Inferior parietal cortex (tissue), 1 donor: Measurements from ENCODE around the gene CPO.
"Not testable (repeated sequence)": the region's sequence is repeated elsewhere in the genome, so short reads cannot be mapped to it uniquely, and the experiment has no call there.

Source experiments
- DNase-seq: peaks from one replicate; pipeline ENCODE4 v3.0.0-alpha.2; 2016; ENCODE audit errors: extremely low spot score

Gene CPO, protein sequence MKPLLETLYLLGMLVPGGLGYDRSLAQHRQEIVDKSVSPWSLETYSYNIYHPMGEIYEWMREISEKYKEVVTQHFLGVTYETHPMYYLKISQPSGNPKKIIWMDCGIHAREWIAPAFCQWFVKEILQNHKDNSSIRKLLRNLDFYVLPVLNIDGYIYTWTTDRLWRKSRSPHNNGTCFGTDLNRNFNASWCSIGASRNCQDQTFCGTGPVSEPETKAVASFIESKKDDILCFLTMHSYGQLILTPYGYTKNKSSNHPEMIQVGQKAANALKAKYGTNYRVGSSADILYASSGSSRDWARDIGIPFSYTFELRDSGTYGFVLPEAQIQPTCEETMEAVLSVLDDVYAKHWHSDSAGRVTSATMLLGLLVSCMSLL

DNA sequence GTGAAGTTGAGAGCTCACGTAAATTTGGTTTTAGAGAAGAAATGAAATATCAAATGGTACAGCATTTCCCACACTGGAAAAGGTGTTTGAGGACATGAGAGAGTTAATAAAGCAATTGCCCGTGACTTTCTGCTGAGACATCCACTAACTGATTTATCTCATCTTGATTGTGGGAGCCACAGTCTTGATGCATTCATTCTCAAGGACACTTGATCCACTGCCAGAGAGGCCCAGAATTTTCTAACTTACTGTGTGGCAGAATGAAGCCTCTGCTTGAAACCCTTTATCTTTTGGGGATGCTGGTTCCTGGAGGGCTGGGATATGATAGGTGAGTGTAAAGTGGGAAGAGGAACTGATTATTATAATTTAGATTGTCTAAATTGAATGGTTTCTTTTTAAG lies at the start of gene CPO:
CPO (plus strand) TSS at position 179 of the 400 bp plus-strand sequence; CDS start at position 261, 82 bp downstream.
- no peak for DNase-seq

DNA sequence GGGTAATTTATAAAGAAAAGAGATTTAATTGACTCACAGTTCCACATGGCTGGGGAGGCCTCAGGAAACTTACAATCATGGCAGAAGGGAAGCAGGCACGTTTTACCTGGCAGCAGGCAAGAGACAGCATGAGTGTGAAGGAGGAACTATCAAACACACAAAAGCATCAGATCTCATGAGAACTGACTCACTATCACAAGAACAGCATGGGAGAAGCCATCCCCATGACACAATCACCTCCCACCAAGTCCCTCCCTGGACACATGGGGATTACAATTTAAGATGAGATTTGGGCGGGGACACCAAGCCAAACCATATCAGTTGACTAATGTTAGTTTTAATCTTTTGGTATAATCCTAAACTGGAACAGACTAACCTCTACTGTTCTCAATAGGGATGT lies 49.1 kb upstream of the CPO start:
- no peak for DNase-seq

DNA sequence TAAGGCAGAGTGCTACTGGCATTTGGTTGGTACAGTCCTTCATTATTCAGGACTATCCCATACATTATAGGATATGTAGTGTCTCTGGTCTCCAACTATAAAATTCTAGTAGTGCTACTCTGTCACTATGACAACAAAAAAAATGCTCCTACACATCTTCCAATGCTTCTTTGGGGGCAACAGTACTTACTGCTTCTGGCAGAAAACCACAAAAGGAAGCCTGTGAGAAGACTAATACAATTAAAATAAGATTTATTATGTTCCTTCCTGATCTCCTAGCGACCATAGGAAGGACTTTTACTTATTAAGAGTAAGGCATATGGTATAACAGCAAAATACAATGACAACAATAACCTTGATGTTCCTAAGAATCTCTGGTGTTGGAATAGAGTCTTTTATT lies 48.4 kb upstream of the CPO start:
- DNase-seq = no peak

DNA sequence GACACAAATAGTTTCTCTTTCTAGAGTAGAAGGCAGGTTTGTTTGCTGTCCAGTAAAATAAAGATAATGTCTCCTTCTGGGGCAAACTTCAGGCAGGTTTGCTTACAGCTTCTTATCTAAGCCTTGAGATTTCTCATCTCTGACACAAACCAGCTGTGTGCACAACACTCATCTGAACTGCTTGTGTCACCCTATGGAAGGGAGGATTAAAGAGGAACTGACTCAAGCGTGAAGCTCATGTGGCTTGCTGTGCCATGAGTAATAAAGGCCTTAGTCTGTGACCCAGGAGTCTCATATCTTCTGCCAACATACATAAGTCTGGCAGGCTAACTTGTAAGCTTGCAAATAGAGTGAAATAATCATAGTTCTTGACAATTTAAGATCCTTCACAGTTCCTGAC lies 24.2 kb upstream of the CPO start:
- DNase-seq = no peak

DNA sequence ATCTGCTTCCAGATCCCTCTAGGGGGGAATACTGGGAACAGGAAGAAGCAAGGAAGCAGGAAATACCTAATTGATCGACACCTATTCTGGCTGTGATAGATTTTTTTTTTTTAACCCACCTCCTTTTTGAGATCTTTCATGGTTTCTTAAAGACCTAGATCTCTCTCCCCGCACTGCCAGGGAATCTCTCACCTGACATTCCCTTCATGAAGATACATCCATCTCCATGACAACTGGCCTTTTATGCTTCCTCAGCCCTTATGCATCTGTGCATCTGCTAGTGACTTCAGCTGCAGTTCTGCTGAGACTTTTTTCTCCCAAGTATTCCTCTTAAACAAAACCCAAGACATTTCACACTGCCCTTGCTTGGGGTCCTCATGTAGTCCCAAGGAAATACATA lies 21.1 kb upstream of the CPO start:
- no peak for DNase-seq

DNA sequence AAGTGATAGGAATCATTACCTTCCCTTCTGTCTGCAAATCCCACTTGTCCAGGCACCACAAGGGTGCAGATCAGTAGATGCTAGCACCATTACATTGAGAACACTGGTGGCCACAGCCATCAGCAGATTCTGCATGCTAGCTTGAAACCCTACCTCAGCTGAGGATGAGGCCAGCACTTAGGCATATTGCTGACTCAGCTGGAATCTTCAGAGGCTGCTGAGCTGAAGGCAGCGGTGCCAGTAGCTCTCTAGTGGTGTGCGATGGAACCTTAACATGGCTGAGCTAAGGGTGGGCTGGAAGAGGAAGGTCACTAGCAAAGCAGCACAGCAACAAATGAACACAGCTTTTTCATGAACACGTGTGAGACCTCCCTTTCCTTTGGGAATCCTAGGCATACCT lies 19.0 kb upstream of the CPO start:
- no peak for DNase-seq

DNA sequence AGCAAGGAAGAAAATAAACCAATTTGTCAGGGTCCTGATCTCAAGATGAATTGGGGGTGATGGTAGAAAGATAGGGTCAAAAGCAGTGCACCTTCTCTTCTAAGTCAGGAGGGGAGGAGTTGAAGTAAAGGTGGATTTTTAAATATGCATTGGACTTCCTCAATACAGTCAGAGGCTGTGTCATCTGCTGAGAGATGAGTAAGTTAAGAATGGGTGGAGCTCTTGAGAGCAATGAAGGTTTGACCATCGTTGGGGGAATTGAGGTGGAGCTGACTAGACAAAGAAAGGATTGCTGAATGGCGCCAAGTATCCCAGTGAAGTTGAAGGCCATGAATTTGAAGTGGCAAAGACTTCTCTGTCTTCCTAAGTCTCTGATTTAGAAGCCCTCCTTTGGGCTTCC lies 18.4 kb upstream of the CPO start:
- no peak for DNase-seq

DNA sequence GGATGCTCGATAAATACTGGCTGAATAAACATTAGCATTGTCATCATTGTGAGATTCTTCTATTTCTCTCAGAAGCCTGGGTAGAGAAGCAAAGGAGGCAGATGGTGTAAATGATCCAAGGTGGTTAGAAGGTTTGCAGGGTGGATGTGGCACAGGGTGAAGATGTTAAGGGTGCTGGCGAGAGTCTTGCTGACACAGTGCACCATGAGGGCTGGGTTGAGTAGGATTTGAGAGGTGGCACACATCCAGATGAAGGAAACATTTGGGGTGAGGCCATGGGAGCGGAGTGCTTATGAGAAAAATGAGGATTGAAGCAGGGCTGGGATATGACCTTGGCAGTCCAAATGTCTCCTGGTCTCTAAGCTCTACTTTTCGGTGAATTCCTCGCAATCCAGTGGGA lies 17.8 kb upstream of the CPO start:
- DNase-seq = no peak

DNA sequence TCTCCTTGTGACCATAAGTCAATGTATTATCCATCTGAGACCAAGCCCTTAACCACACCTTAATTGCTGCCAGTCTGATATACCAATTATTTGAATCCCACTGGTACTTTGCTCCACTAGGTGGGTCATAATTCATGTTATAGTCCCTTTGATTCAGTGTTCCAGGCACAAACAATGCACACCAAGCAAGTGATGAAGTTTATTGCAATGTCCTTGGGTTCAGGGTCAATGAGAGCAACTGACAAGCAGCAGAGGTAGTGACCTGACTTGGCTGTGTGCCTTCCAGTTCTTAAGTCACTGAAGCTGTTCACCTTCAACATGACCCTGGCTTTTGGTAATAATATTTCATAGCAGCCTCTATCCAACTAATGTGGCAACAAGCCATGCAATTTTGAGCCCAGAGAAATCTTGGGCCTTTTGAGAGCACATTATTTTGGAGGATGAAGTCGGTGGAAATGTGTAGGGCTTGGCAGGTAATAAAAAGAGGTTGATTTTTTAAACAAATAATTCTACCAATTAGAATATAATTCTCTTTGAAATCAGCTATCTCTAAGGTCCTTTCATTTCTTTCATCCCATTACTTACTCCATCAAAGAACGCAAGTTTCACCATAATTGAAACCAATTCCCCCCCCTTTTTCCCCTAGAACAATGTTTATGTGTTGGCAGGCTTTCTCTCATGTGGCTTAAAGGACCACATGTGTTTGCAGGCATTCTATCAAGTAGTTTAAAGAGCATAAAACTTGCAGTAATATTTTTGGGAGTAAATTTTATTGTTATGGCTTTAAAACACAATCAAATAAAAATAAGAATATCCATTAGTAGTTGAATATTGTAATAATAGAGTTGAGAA lies 3.1 kb upstream of the CPO start:
- no peak for DNase-seq

DNA sequence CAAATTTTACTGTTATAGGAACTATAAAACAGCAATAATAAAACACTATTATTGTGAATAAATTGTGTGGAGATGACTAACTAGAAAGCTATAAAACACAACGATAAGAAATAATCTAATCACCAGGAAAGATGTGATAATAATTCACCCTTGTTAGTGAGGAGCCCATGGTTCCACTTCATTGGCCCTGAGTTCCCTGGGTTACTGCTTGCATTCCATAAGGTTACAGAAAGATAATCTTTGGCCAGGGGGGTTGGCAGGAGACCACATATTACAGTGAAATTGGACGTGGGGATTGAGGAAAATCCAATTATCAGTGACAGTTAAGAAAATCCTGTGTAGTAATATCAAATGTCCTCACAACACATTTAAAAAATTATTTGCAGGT lies 2.5 kb upstream of the CPO start:
- no peak for DNase-seq

DNA sequence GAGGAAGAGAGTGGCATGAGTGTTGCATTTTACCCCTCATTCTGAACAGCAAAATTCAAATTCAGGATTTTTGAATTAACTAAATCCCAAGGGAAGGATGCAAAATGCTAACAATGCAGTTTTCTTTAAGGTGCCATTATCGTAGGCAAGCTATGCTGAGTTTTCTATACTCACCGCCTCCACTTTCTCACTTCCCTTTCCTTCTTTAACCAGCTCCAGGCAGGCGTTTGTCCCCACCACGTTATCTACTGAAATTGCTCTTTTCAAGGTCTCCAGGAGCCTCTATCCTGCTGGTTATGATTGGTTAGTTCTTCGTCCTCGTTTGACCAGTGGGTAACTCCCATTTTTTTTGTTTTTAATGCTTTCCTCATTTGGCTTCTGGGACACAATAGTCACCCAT lies 1.8 kb upstream of the CPO start:
- no peak for DNase-seq

DNA sequence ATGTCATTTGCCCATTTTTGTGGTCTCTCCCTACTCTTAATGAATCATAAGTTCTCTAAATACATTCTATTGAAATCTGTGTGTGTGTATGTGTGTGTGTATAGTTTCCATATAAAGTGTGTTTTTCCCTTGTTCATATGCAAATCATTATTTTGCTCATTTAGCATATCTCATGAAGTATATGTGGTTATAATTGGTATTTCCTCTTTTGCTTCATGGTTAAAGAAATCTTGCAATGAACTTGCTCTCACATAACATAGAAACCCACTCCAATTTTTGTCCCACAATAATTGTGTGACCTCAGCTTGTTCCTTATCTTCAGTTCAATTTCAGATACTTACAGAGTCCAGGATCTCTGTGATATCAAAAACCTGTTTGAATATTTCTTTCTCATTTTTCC lies 1.2 kb downstream of the CPO start:
- DNase-seq = no peak

DNA sequence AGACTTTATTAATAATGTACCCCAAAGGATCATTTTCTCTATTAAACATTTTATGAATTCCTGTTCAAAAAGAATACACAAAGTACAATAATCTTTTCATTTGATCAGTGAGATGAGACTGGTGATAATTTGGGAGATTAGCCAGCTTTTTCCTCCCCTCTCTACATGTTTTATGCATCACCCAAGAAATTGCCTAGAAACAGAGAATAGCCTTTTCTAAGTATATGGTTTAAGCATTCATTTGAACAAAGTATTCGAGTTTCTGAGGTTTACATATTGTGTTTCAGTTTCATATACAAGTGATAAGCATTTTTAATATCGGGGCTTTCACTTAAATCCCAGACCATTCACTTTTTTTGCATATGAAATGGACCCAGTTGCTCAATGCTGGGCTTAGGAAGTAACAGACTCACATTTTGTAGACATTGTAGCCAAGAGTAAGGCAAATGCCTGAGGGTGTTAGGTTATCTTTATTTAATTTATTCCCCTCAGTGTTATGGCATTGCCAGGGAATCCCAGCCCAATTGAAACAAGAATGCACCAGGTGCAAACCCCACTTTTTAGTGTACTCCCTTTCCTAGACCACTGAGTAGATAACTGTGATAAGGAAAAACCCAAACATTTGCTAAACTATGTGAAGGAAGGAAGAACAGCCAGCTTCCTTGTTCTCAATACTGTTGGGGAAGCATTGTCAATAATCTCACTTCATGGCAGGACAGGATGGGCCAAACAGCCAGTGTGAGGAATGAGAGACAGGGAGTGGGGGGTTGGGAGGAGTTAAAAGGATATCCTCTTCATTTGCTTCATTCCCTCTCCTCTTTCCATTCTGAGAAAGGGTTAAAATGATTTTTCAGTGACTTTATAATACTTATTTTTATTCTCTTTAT lies 3.5 kb downstream of the CPO start:
- no peak for DNase-seq

DNA sequence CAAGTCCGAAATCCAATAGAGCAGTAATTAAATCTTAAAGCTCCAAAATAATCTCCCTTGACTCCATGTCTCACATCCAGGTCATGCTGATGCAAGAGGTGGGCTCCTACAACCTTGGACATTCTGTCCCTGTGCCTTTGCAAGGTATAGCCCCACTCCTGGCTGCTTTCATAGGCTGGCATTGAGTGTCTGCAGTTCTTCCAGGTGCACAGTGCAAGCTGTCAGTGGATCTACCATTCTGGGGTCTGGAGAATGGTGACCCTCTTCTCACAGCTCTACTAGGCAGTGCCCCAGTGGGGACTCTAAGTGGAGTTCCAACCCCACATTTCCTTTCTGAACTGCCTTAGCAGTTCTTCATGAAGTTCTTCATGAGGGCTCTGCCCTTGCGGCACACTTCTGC lies 14.1 kb downstream of the CPO start:
- DNase-seq = not testable (repeated sequence)

DNA sequence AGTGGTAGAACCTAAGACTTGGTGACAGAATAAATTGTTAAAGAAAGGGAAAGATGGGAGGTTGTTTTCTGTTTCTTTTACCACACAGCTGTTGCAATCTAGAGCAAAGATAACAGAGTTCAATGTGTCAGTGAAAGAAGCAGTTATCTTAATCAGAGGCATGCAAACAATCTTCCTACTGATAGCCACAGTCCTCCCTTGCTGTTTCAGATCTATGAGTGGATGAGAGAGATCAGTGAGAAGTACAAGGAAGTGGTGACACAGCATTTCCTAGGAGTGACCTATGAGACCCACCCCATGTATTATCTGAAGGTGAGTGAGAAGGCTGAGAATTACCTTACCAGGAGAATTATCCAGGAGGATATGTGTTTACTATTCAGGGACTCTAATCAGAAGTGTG lies 15.9 kb downstream of the CPO start:
- no peak for DNase-seq

DNA sequence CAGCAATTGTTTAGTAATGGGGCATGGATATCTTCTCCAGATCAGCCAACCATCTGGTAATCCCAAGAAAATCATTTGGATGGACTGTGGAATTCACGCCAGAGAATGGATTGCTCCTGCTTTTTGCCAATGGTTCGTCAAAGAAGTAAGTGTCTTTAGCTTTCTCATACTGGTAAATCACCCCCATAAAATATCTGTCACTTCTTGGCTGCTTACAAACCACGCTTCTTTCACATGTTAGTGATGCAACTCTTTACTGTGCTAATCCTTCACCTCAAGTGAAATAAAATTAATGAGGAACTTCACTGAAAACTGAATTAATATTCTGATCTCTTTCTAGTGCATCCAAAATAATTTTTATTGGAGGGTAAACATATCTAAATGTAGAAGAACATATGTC lies 18.9 kb downstream of the CPO start:
- no peak for DNase-seq

DNA sequence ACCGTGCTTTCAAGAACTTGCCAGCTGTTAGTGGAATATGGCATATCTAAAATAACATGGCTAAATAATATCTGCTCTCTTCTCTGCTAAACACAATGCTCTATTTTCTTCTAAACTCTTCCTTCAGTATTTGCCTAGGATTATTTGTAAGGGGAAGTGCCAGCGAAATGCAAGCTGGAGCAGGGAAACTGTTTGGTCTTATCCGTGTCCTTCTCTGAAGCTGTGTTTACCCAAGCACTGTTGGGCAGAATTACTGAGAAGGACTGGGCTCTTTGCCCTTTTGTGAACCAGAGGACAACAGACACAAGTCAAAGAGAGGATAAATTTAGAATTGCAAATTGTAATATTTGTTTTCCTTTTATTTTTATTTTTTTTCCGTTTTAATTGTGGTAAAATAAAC lies 23.6 kb downstream of the CPO start:
- peak; percentile 61 for DNase-seq

DNA sequence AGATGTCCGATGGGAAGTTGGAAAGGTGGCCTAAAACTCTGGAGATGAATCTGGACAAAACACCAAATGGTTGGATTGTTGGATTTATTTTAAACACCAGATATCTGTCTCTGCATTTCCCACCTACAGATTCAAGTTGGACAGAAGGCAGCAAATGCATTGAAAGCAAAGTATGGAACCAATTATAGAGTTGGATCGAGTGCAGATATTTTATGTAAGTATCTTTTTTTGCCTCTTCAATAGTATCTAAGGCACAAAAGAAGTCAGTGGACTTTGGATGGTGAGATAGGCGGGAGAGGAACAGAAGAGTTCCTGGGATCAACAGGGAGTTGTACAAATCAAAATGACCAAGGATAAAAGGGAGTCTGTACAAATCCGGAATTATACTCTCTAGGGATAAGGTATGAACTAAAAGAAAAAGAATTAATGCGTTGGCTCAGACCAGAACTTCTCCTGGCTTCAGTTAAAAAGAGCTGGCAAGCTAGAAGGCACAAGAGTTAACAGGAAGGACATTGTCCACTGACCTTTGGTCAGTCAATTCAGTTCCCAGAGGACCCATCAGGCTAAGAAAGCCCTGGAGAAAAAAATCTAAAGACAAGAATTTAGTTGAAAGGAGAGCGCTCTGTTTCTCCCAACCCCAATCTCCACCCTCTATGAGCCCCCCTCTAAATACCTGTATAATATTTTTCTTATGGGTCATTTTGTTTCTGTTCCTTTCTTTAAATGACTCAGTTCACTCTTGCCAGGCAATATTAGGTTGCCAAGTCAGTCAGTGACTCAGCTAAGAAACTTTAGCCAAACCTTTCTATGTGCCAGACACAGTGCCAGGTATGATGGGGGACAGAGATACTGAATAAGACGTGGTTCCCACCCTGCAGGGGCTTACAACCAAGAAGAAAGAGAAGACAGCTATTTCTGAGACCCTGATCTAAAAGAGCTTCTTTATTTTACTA lies 29.1 kb downstream of the CPO start:
- peak; percentile 58 for DNase-seq

DNA sequence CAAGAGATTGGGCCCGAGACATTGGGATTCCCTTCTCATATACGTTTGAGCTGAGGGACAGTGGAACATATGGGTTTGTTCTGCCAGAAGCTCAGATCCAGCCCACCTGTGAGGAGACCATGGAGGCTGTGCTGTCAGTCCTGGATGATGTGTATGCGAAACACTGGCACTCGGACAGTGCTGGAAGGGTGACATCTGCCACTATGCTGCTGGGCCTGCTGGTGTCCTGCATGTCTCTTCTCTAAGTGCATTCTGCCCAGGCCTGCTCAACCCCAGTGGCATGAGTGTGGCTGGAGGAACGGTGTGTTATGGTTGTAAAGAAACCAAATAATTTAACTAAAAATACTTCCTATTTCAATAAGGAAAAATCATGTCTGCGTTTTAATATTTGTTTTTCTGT lies 29.9 kb downstream of the CPO start:
- DNase-seq = no peak

DNA sequence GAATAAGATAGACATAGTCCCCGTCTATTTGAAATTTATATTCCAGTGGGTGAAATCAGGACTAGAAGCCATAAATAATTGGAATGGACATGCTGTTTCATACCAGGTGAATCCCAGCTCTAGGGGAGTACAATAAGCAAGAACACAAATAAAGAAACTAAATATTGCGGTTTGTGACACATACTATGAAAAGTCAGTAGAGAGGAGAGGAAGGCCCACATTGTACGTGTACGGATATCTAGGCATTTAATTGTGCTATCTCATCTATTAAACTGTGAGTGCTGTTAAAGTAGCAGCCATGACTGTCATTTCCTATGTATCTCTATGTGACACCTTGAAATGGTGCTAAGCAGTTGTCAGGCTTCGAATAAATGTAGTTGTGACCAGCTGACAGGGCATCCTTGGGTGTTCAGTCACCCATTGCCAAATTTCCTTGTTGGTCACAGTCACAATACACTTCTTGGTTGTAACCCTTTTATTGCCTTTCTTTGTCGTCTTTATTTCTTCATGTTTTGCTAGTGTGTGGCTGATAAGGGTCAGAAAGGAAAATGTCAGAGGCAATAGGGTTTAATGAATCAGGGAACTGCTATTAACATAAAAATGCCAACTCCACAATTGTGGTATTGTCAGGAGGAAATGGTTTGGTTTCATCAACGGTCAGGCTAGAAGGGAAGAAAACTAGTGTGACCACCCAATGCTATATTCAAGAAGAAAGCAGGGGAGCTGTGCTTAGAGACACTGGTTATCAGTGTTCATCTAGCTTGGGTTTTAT lies 31.5 kb downstream of the CPO start:
- no peak for DNase-seq
